ENCODE data around the gene KRTAP12-4. TPM values are rescaled to one million over a fixed set of nuclear protein-coding genes. Genes with fewer than 3 reads are reported as not detected.
"Not testable (repeated sequence)": the region's sequence is repeated elsewhere in the genome, so short reads cannot be mapped to it uniquely, and the experiment has no call there.

KRTAP12-4 gene
- polyA plus RNA-seq, 1 experiment, result not detected

GRCh38 chr21:44649521-44650100 lies 4.8 kb downstream of the KRTAP12-4 start:
- Histone ChIP-seq H3K4me3 (ENCODE audit: low read depth, low read length) (no peak overlapping the region), H3K27me3 (ENCODE audit: control insufficient read depth, insufficient read depth, low read length) (no peaks in the 10 kb centered on the region), H3K36me3 (ENCODE audit: control insufficient read depth, insufficient read depth, low read length) (no peaks in the 10 kb centered on the region)
- no peak for TF ChIP-seq CTCF (IDR thresholded peaks at IDR 0.05; ENCODE audit: insufficient read depth, low read depth, low read length)
- CTCF ChIA-PET, result no interaction called here
- no peak for DNase-seq (ENCODE audit: low read depth)
- POLR2A ChIA-PET, result no interaction called here

GRCh38 chr21:44648557-44649311 lies 5.7 kb downstream of the KRTAP12-4 start:
- no peak for DNase-seq (ENCODE audit: low read depth)
- no peak overlapping the region for H3K4me3 ChIP-seq (ENCODE audit: low read depth, low read length)
- H3K36me3 ChIP-seq (ENCODE audit: control insufficient read depth, insufficient read depth, low read length), result no peaks in the 10 kb centered on the region
- H3K27me3 ChIP-seq (ENCODE audit: control insufficient read depth, insufficient read depth, low read length), result no peaks in the 10 kb centered on the region
- no peak for TF ChIP-seq CTCF (IDR thresholded peaks at IDR 0.05; ENCODE audit: insufficient read depth, low read depth, low read length)
- POLR2A ChIA-PET, result no interaction called here
- CTCF ChIA-PET, result no interaction called here

DNA sequence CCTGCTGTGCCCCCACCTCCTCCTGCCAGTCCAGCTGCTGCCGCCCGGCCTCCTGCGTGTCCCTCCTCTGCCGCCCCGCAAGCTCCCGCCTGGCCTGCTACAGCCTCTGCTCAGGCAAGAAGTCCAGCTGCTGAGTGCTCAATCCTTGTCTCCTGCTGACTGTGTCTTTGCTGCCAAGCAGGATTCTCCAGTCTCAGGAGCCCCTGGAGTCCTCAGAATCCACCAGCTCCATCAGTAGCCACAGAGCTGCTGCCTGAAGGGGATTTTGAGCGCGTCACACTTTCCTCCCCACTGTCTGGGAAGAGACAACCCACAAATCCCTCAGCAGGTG lies 7.3 kb downstream of the KRTAP12-4 start:
- CTCF ChIA-PET, result interaction anchor here (0.6 kb wide), 1 partner anchor 90 kb away, joined by 3 read pairs; no protein-coding TSS in a partner anchor
- POLR2A ChIA-PET, result no interaction called here
- H3K27me3 ChIP-seq (ENCODE audit: control insufficient read depth, insufficient read depth, low read length), result no peaks in the 10 kb centered on the region
- H3K36me3 ChIP-seq (ENCODE audit: control insufficient read depth, insufficient read depth, low read length), result no peaks in the 10 kb centered on the region
- no peak for TF ChIP-seq CTCF (IDR thresholded peaks at IDR 0.05; ENCODE audit: insufficient read depth, low read depth, low read length)
- H3K4me3 ChIP-seq (ENCODE audit: low read depth, low read length), result no peak overlapping the region
- no peak for DNase-seq (ENCODE audit: low read depth)

DNA sequence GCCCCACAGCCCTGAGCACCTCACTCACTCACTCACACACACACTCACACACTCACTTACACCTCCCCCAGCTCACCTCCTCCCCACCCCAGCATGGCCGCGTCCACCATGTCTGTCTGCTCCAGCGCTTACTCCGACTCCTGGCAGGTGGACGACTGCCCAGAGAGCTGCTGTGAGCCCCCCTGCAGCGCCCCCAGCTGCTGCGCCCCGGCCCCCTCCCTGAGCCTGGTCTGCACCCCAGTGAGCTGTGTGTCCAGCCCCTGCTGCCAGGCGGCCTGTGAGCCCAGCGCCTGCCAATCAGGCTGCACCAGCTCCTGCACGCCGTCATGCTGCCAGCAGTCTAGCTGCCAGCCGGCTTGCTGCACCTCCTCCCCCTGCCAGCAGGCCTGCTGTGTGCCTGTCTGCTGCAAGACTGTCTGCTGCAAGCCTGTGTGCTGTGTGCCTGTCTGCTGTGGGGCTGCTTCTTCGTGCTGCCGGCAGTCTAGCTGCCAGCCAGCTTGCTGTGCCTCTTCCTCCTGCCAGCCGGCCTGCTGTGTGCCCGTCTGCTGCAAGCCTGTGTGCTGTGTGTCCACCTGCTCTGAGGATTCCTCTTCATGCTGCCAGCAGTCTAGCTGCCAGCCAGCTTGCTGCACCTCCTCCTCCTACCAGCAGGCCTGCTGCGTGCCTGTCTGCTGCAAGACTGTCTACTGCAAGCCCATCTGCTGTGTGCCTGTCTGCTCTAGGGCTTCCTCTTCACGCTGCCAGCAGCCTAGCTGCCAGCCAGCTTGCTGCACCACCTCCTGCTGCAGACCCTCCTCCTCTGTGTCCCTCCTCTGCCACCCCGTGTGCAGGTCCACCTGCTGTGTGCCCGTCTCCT lies 7.9 kb downstream of the KRTAP12-4 start, which contains the start of gene KRTAP10-11:
TSS of gene KRTAP10-11 (plus strand) at position 49 of the 856 bp plus-strand sequence. CDS start at position 94, 45 bp downstream.
- H3K36me3 ChIP-seq (ENCODE audit: control insufficient read depth, insufficient read depth, low read length); DNase-seq (ENCODE audit: low read depth); H3K4me3 ChIP-seq (ENCODE audit: low read depth, low read length); H3K27me3 ChIP-seq (ENCODE audit: control insufficient read depth, insufficient read depth, low read length); POLR2A ChIA-PET: not testable (repeated sequence)
- CTCF ChIA-PET, result interaction anchor here (0.6 kb wide), 1 partner anchor 89 kb away, joined by 3 read pairs; no protein-coding TSS in a partner anchor

- H3K4me3 ChIP-seq (ENCODE audit: low read depth, low read length), result no peak overlapping the region
- H3K36me3 ChIP-seq (ENCODE audit: control insufficient read depth, insufficient read depth, low read length), result no peaks in the 10 kb centered on the region
- TF ChIP-seq CTCF (IDR thresholded peaks at IDR 0.05; ENCODE audit: insufficient read depth, low read depth, low read length), result no peak
- POLR2A ChIA-PET, result no interaction called here
- CTCF ChIA-PET, result no interaction called here
- no peaks in the 10 kb centered on the region for H3K27me3 ChIP-seq (ENCODE audit: control insufficient read depth, insufficient read depth, low read length)
- no peak for DNase-seq (ENCODE audit: low read depth)
These were observed 9.6 kb downstream of the KRTAP12-4 start for GRCh38 chr21:44644878-44645277.
